ENCODE measurements around the gene SAFB2. TPM values are rescaled to one million over a fixed set of nuclear protein-coding genes. Genes with fewer than 3 reads are reported as not detected.

Gene SAFB2
- total RNA-seq = 32.4 and 32.9 TPM in 2 replicates

DNA sequence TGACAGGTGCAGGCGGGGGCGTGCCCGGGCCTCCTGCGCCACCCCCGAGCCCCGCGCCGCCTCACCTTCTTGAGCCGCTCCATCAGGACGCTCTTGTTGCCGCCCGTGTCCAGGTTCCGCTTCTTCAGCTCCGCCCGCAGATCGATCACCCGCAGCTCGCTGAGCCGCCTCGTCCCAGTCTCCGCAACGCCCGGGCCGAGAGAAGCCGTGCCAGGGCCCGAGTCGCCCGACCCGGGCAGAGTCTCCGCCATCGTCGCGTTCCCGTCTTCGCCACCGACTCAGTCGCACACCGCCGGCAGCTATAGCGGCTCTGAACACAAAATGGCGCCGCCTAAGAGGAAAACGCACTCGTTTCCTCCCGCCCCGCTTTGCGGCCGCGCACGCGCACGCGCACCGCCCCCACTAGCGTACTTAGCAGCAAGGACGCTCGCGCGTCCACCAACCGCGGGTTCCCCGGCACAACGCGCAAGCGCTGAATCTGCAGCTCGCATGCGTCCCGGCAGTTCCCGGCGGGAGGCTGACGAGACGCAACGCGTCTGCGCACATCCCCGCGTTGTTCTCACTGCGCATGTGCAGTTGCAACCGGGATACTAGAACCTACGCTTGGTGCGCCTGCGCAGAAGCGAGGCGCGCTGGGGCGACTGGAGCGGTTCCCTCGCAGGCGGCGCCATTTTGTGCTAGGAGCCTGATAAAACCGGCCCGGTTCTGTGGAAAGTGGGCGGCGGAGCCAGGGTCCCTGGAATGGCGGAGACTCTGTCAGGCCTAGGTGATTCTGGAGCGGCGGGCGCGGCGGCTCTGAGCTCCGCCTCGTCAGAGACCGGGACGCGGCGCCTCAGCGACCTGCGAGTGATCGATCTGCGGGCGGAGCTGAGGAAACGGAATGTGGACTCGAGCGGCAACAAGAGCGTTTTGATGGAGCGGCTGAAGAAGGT, at the start of gene SAFB2, which contains the start of gene SAFB:
TSS of gene SAFB2 (minus strand) at position 312 of the 932 bp plus-strand sequence. CDS start at position 251, 61 bp downstream.
TSS of gene SAFB (plus strand) at position 619 of the 932 bp plus-strand sequence. CDS start at position 742, 123 bp downstream.

DNA sequence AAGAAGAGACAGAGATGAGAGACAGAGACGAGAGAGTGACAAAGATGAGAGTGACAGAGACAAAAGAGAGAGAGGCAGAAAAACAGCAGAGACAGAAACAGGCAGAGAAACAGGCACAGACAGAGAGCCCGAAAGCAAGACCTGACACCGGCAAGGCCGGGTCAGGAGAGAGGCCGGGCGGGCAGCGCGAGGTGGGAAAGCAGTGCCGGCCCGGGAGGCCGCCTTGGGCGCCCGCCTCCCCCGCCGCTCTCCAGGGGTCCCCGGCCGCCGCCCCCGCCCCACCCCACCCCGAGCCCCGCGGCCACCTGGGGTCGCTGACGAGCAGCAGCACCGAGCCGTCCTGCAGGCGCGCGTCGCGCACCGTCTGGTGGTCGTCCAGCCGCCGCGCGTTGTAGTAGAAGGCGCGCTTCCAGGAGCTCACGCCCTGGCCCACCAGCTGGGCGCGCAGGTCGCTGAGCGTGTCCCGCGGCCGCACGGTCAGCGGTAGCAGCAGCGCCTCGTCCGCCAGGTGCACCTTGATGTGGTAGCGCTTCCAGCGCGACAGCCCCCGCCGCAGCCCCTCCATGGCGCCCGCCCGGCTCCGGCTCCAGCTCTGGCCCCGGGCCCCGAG, 55.1 kb downstream of the SAFB2 start, which contains the start of gene TINCR:
TSS of gene TINCR (minus strand) at position 594 of the 610 bp plus-strand sequence.

Other genes with a start within 250 kb of the SAFB2 start
- gene ZNRF4, start 167.4 kb downstream of the SAFB2 start, total RNA-seq = not detected in 2 replicates
- 0.12 TPM in 1 of 2 replicates, not detected in the other for gene TINCR, start 54.8 kb downstream of the SAFB2 start, total RNA-seq
- 39.4 and 56.7 TPM in 2 replicates for gene SAFB, start 307 bp upstream of the SAFB2 start, total RNA-seq
- 43.5 and 51.8 TPM in 2 replicates for gene MICOS13, start 57.7 kb upstream of the SAFB2 start, total RNA-seq
- gene HSD11B1L, start 58.3 kb upstream of the SAFB2 start, total RNA-seq = 9.1 and 9.6 TPM in 2 replicates
- 348 and 461 TPM in 2 replicates for gene RPL36, start 67.5 kb upstream of the SAFB2 start, total RNA-seq
- gene LONP1, start 97.4 kb upstream of the SAFB2 start, total RNA-seq = 59.6 and 81.6 TPM in 2 replicates
- not detected in 2 replicates for gene CATSPERD, start 97.9 kb upstream of the SAFB2 start, total RNA-seq
- 0.26 and 0.37 TPM in 2 replicates for gene PRR22, start 162.0 kb upstream of the SAFB2 start, total RNA-seq
- gene DUS3L, start 168.4 kb upstream of the SAFB2 start, total RNA-seq = 18.8 and 25.2 TPM in 2 replicates
- not detected in 2 replicates for gene NRTN, start 182.3 kb upstream of the SAFB2 start, total RNA-seq
- gene FUT6, start 216.9 kb upstream of the SAFB2 start, total RNA-seq = not detected in 2 replicates
- not detected in 2 replicates for gene FUT3, start 228.7 kb upstream of the SAFB2 start, total RNA-seq
- not detected in 2 replicates for gene FUT5, start 247.8 kb upstream of the SAFB2 start, total RNA-seq